HepG2 (cell line): ENCODE measurements around the gene PUM1. TPM values are rescaled to one million over a fixed set of nuclear protein-coding genes. Genes with fewer than 3 reads are reported as not detected.

Experiments used
- ATAC-seq: fragments of 200-7000 bp; cut with Tn5 transposase; 3 replicates; pipeline ENCODE4 v1.9.1; 2020; ENCODE audit warnings: mild to moderate bottlenecking, moderate library complexity
- BruUV-seq: library from RNA; stranded (reverse); fragments of 400-500 nt; replicated peaks from 2 replicates; lab custom pipeline; 2021; lab: Mats Ljungman, UMichigan
- CTCF ChIA-PET: fragments of 300-600 bp; formaldehyde crosslinking; extraction: SDS; loops from one replicate; lab custom pipeline; 2021; ENCODE audit warnings: low total read pairs, inconsistent platforms, low intra/inter-chr PET ratio; lab: Yijun Ruan, JAX
- POLR2A ChIA-PET: fragments of 350-600 bp; sonication (Branson Sonifier 250); formaldehyde crosslinking; loops from one replicate; lab custom pipeline; 2020; ENCODE audit warnings: antibody characterized with exemption, inconsistent platforms; lab: Yijun Ruan, JAX
- DNase-seq: peaks from one replicate; pipeline ENCODE4 v3.0.0-alpha.2; 2015; ENCODE audit warnings: low spot score
- FAIRE-seq: peaks from 3 replicates; lab custom pipeline; 2011; peaks lifted over from hg19 to GRCh38; lab: Jason Lieb, UNC
- H2AFZ ChIP-seq: one replicate; pipeline ENCODE4 v1.6.1; 2011; ENCODE audit warnings: low read length, inconsistent platforms
- H3K27ac ChIP-seq: fragments of 300-600 bp; 3 replicates; pipeline ENCODE4 v1.8.0; 2011; ENCODE audit warnings: mixed run types, mild to moderate bottlenecking, mixed read lengths, low read length, inconsistent platforms; ENCODE audit not compliant: insufficient read depth; ENCODE audit errors: extremely low read length
- H3K27me3 ChIP-seq, 2 experiments: fragments of 200-600 bp in 1 of 2; 2 replicates in 1 of 2; 3 replicates in 1 of 2; pipeline versions ENCODE4 v1.6.0 to v1.8.0; 2011; ENCODE audit warnings: low read length in 2 of 2, mild to moderate bottlenecking in 2 of 2, moderate library complexity in 2 of 2, inconsistent platforms in 1 of 2; ENCODE audit not compliant: insufficient read depth in 2 of 2, control insufficient read depth in 1 of 2
- H3K36me3 ChIP-seq, 2 experiments: fragments of 200-600 bp in 1 of 2; replicated peaks in 1 of 2; 2 replicates in 1 of 2; 3 replicates in 1 of 2; pipeline versions ENCODE4 v1.5.1 to v1.8.0; 2011; ENCODE audit warnings: low read length in 2 of 2, inconsistent platforms in 1 of 2; ENCODE audit not compliant: insufficient read depth in 2 of 2, control insufficient read depth in 1 of 2
- H3K4me1 ChIP-seq: 2 replicates; pipeline ENCODE4 v1.5.1; 2012; ENCODE audit warnings: low read length, inconsistent platforms; ENCODE audit not compliant: insufficient read depth
- H3K4me2 ChIP-seq: 2 replicates; pipeline ENCODE4 v1.6.0; 2011; ENCODE audit warnings: low read depth, low read length, inconsistent platforms
- H3K4me3 ChIP-seq, 3 experiments: fragments of 200-600 bp in 1 of 3; sonication (generic), shearing (Covaris generic) in 1 of 3; replicated peaks in 1 of 3; 2 replicates each; pipeline ENCODE4 v1.5.1; 2011 to 2016; ENCODE audit warnings: low read length in 3 of 3, inconsistent platforms in 2 of 3, low read depth in 2 of 3, mild to moderate bottlenecking in 2 of 3, control low read depth in 1 of 3, mixed read lengths in 1 of 3; ENCODE audit not compliant: insufficient read depth in 1 of 3
- H3K79me2 ChIP-seq: one replicate; pipeline ENCODE4 v1.6.1; 2011; ENCODE audit warnings: low read length, inconsistent platforms; ENCODE audit not compliant: insufficient read depth
- H3K9ac ChIP-seq: 2 replicates; pipeline ENCODE4 v1.6.0; 2011; ENCODE audit warnings: mild to moderate bottlenecking, low read depth, low read length, inconsistent platforms; ENCODE audit not compliant: insufficient read depth
- H3K9me3 ChIP-seq: 2 replicates; pipeline ENCODE4 v1.5.1; 2012; ENCODE audit warnings: mild to moderate bottlenecking, low read length
- H4K20me1 ChIP-seq: 2 replicates; pipeline ENCODE4 v1.6.0; 2011; ENCODE audit warnings: inconsistent platforms, mild to moderate bottlenecking, low read length, moderate library complexity; ENCODE audit not compliant: insufficient read depth
- DBP ChIP-seq: sonication (generic); formaldehyde crosslinking; IDR thresholded peaks from 2 replicates; pipeline ENCODE4 v1.4.0; 2020; ENCODE audit warnings: missing genetic modification reagents; ENCODE audit errors: not compliant biosample characterization
- HDAC6 ChIP-seq: fragments of 200-600 bp; sonication (generic); IDR thresholded peaks from 2 replicates; pipeline ENCODE4 v1.7.0; 2017; ENCODE audit warnings: mild to moderate bottlenecking, antibody characterized with exemption, low read length, low read depth
- HES4 ChIP-seq: sonication (generic); formaldehyde crosslinking; IDR thresholded peaks from 2 replicates; pipeline ENCODE4 v1.9.0; 2021; ENCODE audit warnings: mild to moderate bottlenecking, missing genetic modification reagents, borderline replicate concordance
- HIVEP1 ChIP-seq: sonication (generic); formaldehyde crosslinking; IDR thresholded peaks from 2 replicates; pipeline ENCODE4 v1.4.0; 2020; ENCODE audit warnings: mild to moderate bottlenecking, missing genetic modification reagents
- HNRNPK ChIP-seq: fragments of 200-400 bp; formaldehyde crosslinking; IDR thresholded peaks from 2 replicates; pipeline ENCODE4 v1.6.1; 2018; ENCODE audit warnings: low read length, low read depth, moderate library complexity, mild to moderate bottlenecking; ENCODE audit not compliant: poor library complexity, severe bottlenecking
- NCOR1 ChIP-seq: fragments of 200-600 bp; sonication (generic); IDR thresholded peaks from 2 replicates; pipeline ENCODE4 v1.7.0; 2017; ENCODE audit warnings: antibody characterized with exemption, low read length, borderline replicate concordance
- SMAD9 ChIP-seq: sonication (generic); formaldehyde crosslinking; IDR thresholded peaks from 2 replicates; pipeline ENCODE4 v1.5.1; 2020; ENCODE audit warnings: mild to moderate bottlenecking, missing genetic modification reagents
- ZHX1 ChIP-seq: sonication (generic); formaldehyde crosslinking; IDR thresholded peaks from 2 replicates; pipeline ENCODE4 v1.8.1; 2022; ENCODE audit warnings: low read depth, mild to moderate bottlenecking, missing genetic modification reagents
- ZNF362 ChIP-seq: sonication (generic); formaldehyde crosslinking; IDR thresholded peaks from 2 replicates; pipeline ENCODE4 v1.4.0; 2020; ENCODE audit warnings: missing genetic modification reagents, mild to moderate bottlenecking, borderline replicate concordance
- WGBS: methylation state at CpG from one replicate; pipeline ENCODE4 v1.1.6; 2017; ENCODE audit warnings: low lambda C conversion rate; 5-methylcytosine and 5-hydroxymethylcytosine counted together
- in situ Hi-C: cut with HindIII; loops from 2 replicates; pipeline ENCODE4 v1.10.0; 2017; ENCODE audit warnings: low pct_unique_long_range_greater_than_20kb; ENCODE audit not compliant: extremely low pct_ligation_motif_present
- intact Hi-C: fragments of 100-400 bp; cut with micrococcal nuclease; formaldehyde crosslinking; loops from one replicate; pipeline ENCODE4 v1.10.0; 2022; ENCODE audit not compliant: unreplicated experiment
- polyA plus RNA-seq, 8 experiments: library from polyadenylated mRNA; depleted of rRNA in 3 of 8; stranded (reverse) in 7 of 8; unstranded in 1 of 8; fragments of >200 nt; fragmentation: Illumina TruSeq in 4 of 8; extraction: Trizol in 4 of 8; gene quantifications; 2 replicates each; pipeline versions ENCODE4 v1.2.1 to v1.2.3, GENCODE V29; 2011 to 2016; ENCODE audit warnings: low read depth in 4 of 8, missing spikeins in 1 of 8, mixed read lengths in 1 of 8; ENCODE audit not compliant: insufficient read depth in 1 of 8
- total RNA-seq, 5 experiments: library from RNA; depleted of rRNA; stranded (reverse); fragments of >200 nt; fragmentation: Illumina TruSeq; extraction: Trizol; gene quantifications; 2 replicates each; pipeline ENCODE4 v1.2.3, GENCODE V29; 2016; ENCODE audit warnings: low read depth in 1 of 5

The PUM1 gene
- total and polyA plus RNA-seq, 2 of the 13 experiments (the other 11 are each of a cell fraction or from before 2014, with no cell fraction given), result 64.7 to 91.0 TPM

- no peak for TF ChIP-seq ZHX1 (CRISPR knock-in tag)
These were observed 61.8 kb downstream of the PUM1 start (continued) for GRCh38 chr1:31003613-31004230.

GRCh38 chr1:31000301-31000700 is 65.2 kb downstream of the PUM1 start:
- no peak for ATAC-seq
- Histone ChIP-seq H3K27ac (no peak overlapping the region), H4K20me1 (peaks cover 81% of the 10 kb centered on the region), H3K4me2 (no peak overlapping the region), H3K36me3 (peaks cover 35 to 88% of the 10 kb centered on the region in 2 experiments), H3K27me3 (no peaks in the 10 kb centered on the region), H2AFZ (no peak overlapping the region), H3K9me3 (no peaks in the 10 kb centered on the region)
- ChIA-PET CTCF (no interaction called here), POLR2A (no interaction called here)
- WGBS, result 97% methylated on average over 2 of the region's 2 CpGs
- no peak for TF ChIP-seq ZNF362 (CRISPR knock-in tag)
- TF ChIP-seq HES4 (CRISPR knock-in tag), result no peak
- TF ChIP-seq DBP (CRISPR knock-in tag), result no peak
- TF ChIP-seq HNRNPK, result no peak
- TF ChIP-seq NCOR1, result no peak
- TF ChIP-seq SMAD9 (CRISPR knock-in tag), result no peak
- no peak for TF ChIP-seq HDAC6
- TF ChIP-seq HIVEP1, result no peak
- TF ChIP-seq, all 625 proteins: peak for 0
- no peak for DNase-seq
- no peak overlapping the region for H3K4me3 ChIP-seq
- FAIRE-seq, result no peak
- intact Hi-C loops (no loop called here), in situ Hi-C loops (no loop called here)
- no peak overlapping the region for H3K9ac ChIP-seq
- no TSS peak for BruUV-seq
- H3K79me2 ChIP-seq, result peaks cover 86% of the 10 kb centered on the region
- peaks cover 20% of the 10 kb centered on the region for H3K4me1 ChIP-seq
